Activated naive CD8-positive, alpha-beta T cell treated with anti-CD3 and anti-CD28 coated beads, Interleukin-2, amount 10 ng/mL, durations not matched to agents 7 days and 5 days (primary cell): Measurements from ENCODE around the gene MYO18A. TPM values are rescaled to one million over a fixed set of nuclear protein-coding genes. Genes with fewer than 3 reads are reported as not detected.
"Not testable (repeated sequence)": the region's sequence is repeated elsewhere in the genome, so short reads cannot be mapped to it uniquely, and the experiment has no call there.

Experiments
- ATAC-seq: fragments of 150-1000 bp; cut with Tn5 transposase; one replicate; pipeline ENCODE4 v1.10.0; 2021; ENCODE audit warnings: low read depth, moderate library complexity
- POLR2A ChIA-PET: fragments of 350-600 bp; sonication (Branson Sonifier 250); formaldehyde crosslinking; loops from one replicate; lab custom pipeline; 2021; ENCODE audit warnings: antibody characterized with exemption; lab: Charles Lee
- DNase-seq: peaks from one replicate; pipeline ENCODE4 v3.0.0; 2021
- H3K27ac Mint-ChIP-seq: one replicate; pipeline ENCODE4 v1.8.0; 2022; ENCODE audit warnings: mild to moderate bottlenecking, mixed read lengths
- H3K27me3 Mint-ChIP-seq: one replicate; pipeline ENCODE4 v1.8.0; 2022; ENCODE audit warnings: mild to moderate bottlenecking, moderate library complexity, mixed read lengths
- H3K36me3 Mint-ChIP-seq: one replicate; pipeline ENCODE4 v1.8.0; 2021; ENCODE audit warnings: mild to moderate bottlenecking, mixed read lengths
- H3K4me1 Mint-ChIP-seq: one replicate; pipeline ENCODE4 v1.8.0; 2021; ENCODE audit warnings: mixed read lengths
- H3K4me3 Mint-ChIP-seq: one replicate; pipeline ENCODE4 v1.8.0; 2022; ENCODE audit warnings: mild to moderate bottlenecking, moderate library complexity, mixed read lengths
- H3K9me3 Mint-ChIP-seq: one replicate; pipeline ENCODE4 v1.8.0; 2021; ENCODE audit warnings: mixed read lengths
- total RNA-seq, 2 experiments: library from RNA; stranded (reverse); gene quantifications; one replicate each; pipeline ENCODE4 v1.2.3, GENCODE V29; 2021

MYO18A gene
- total RNA-seq, 2 experiments from 2014 or later, result 79.7 to 80.6 TPM

DNA sequence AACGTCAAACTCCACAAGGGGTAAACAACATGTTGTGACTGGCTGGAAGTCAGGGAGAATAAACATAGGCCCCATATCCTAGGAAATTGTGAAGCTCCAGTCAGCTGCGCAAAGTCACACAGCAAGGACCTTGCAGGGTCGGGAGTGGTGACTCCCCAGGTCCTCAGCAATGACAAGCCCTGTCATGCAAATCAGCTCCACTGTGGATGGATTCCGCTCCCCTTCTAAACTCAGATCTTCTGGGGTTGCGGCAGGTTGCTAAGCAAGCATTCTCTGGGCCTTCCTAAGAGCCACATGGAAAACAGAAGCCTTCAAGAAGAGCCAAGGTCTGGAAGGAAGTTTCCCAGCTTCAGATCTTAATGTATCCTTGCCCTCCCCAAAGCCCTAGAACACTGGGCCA, 28.9 kb upstream of the MYO18A start:
- DNase-seq (no peak), ATAC-seq (no peak)
- H3K27ac Mint-ChIP-seq, result no peak overlapping the region
- H3K9me3 Mint-ChIP-seq, result no peaks in the 10 kb centered on the region
- H3K4me3 Mint-ChIP-seq, result no peak overlapping the region
- no peaks in the 10 kb centered on the region for H3K36me3 Mint-ChIP-seq
- peaks cover 19% of the 10 kb centered on the region for H3K27me3 Mint-ChIP-seq
- POLR2A ChIA-PET, result interaction anchor here (0.7 to 0.8 kb wide), 2 partner anchors 16 to 52 kb away, joined by 3 read pairs; no protein-coding TSS in a partner anchor
- no peaks in the 10 kb centered on the region for H3K4me1 Mint-ChIP-seq

GRCh38 chr17:29207975-29208374, 27.8 kb upstream of the MYO18A start:
- H3K27ac Mint-ChIP-seq, result no peak overlapping the region
- POLR2A ChIA-PET, result no interaction called here
- H3K36me3 Mint-ChIP-seq, result no peaks in the 10 kb centered on the region
- no peak overlapping the region for H3K4me3 Mint-ChIP-seq
- H3K9me3 Mint-ChIP-seq, result no peaks in the 10 kb centered on the region
- no peak for DNase-seq
- peaks cover 22% of the 10 kb centered on the region for H3K27me3 Mint-ChIP-seq
- ATAC-seq, result no peak
- no peaks in the 10 kb centered on the region for H3K4me1 Mint-ChIP-seq

DNA sequence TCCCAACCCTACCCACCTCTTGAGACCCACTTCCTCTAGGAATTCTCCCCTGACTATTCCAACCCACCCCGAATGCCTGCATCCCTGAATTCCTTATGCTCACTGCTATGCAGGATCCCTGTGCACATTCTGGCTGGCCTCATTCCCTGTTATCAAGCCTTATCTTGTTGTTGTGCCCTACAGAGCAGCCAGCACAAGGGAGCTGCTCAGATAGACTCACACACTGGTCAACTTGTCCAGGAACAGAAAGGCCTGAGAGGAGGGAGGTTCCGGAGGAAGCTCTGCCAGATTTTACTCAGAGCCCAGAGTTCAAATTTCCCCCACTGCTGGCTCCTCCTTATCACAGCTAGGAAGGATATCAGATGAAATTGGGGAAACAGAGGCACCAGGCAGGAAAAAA, 24.8 kb upstream of the MYO18A start:
- no peak for DNase-seq
- Mint-ChIP-seq H3K9me3 (no peaks in the 10 kb centered on the region), H3K4me3 (no peak overlapping the region), H3K27ac (no peak overlapping the region), H3K27me3 (peaks cover 28% of the 10 kb centered on the region), H3K36me3 (no peaks in the 10 kb centered on the region), H3K4me1 (no peaks in the 10 kb centered on the region)
- no peak for ATAC-seq
- POLR2A ChIA-PET, result interaction anchor here (1.0 kb wide), 1 partner anchor 89 kb away, joined by 3 read pairs; no protein-coding TSS in a partner anchor

DNA sequence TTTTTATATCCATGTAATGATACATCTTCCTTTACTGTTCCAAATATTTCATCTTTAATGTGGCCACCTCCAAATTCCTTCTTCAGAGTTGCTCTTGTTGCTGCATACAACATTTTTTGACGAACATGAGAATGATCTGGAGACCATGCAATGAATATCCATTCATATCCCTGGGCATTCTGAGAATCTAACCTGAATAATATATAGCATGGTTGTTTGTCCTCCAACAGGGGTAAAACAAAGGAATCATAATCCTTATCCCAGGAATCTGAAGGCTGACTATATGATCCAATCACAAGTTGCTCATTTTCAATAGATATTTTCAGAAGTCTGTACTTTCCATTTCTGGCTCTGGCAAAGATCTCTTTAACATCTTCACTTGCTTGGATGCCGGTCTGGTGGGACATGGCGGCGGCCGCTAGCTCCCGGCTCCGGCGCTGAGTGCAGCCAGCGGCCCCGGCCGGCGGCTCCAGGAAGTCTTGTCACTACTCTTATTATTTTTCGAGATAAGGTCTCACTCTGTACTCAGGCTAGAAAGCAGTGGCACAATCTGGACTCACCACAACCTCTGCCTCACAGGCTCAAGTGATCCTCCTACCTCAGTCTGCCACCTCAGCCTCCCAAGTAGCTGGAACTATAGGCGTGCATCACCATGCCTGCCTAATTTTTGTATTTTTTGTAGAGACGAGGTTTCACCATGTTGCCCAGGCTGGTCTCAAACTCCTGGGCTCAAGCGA, 24.0 kb upstream of the MYO18A start:
- not testable (repeated sequence) for H3K4me3 Mint-ChIP-seq, H3K9me3 Mint-ChIP-seq, H3K27ac Mint-ChIP-seq, DNase-seq, H3K4me1 Mint-ChIP-seq, H3K36me3 Mint-ChIP-seq
- POLR2A ChIA-PET, result interaction anchor here (1.0 kb wide), 1 partner anchor 90 kb away, joined by 3 read pairs; no protein-coding TSS in a partner anchor
- H3K27me3 Mint-ChIP-seq, result peaks cover 28% of the 10 kb centered on the region
- ATAC-seq, result peak; percentile 39

GRCh38 chr17:29197516-29198272, 17.5 kb upstream of the MYO18A start:
- H3K9me3 Mint-ChIP-seq, result no peaks in the 10 kb centered on the region
- no peaks in the 10 kb centered on the region for H3K36me3 Mint-ChIP-seq
- no peak for ATAC-seq
- H3K4me1 Mint-ChIP-seq, result peaks cover 8% of the 10 kb centered on the region
- DNase-seq, result no peak
- no peak overlapping the region for H3K4me3 Mint-ChIP-seq
- H3K27ac Mint-ChIP-seq, result no peak overlapping the region
- POLR2A ChIA-PET, result no interaction called here
- peaks cover 21% of the 10 kb centered on the region for H3K27me3 Mint-ChIP-seq

DNA sequence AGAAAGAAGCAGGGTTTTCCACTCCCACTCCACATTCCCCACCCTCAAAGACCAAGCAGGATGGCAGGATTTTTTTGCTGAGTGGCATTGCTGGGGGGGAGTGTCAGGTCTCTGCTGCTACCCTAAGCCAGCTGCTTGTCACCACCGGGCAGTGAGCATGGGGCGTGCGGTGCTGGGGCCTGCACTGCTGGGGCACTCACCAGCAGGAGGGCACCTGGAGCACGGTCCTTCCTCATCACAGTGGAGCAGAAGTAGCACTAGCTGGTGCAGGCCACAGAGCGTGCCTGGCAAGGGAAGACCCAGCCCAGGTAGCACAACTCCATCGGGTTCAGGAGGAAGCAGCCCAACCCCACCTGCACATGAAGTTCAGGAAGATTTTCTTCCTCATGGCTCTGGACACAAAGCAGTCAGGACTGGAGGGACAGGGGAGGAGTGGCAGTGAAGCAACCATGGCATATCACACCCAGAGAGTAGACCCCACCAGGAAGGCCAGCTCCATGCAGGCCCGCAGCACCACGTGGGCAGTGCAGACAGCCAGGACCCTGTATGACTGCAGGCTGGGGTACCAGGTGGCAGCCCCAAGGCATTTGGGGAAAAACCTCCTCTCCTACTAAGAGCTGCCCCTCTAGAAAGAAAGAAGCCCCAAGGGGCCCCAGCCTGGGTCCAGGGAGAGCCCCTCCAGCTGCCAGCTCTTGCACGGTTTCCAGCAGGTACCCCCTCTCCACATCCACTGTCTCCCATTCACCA, 16.7 kb upstream of the MYO18A start:
- no peak for ATAC-seq
- H3K27me3 Mint-ChIP-seq, result peaks cover 26% of the 10 kb centered on the region
- no peak overlapping the region for H3K27ac Mint-ChIP-seq
- POLR2A ChIA-PET, result no interaction called here
- DNase-seq, result no peak
- H3K4me1 Mint-ChIP-seq, result peaks cover 8% of the 10 kb centered on the region
- H3K36me3 Mint-ChIP-seq, result no peaks in the 10 kb centered on the region
- no peaks in the 10 kb centered on the region for H3K9me3 Mint-ChIP-seq
- no peak overlapping the region for H3K4me3 Mint-ChIP-seq

- H3K4me3 Mint-ChIP-seq, result no peak overlapping the region
- DNase-seq, result no peak
- no peaks in the 10 kb centered on the region for H3K36me3 Mint-ChIP-seq
- H3K9me3 Mint-ChIP-seq, result no peaks in the 10 kb centered on the region
- POLR2A ChIA-PET, result no interaction called here
- peaks cover 8% of the 10 kb centered on the region for H3K4me1 Mint-ChIP-seq
- H3K27me3 Mint-ChIP-seq, result peaks cover 23% of the 10 kb centered on the region
- no peak overlapping the region for H3K27ac Mint-ChIP-seq
- ATAC-seq, result no peak
These were observed 15.4 kb upstream of the MYO18A start for GRCh38 chr17:29195465-29196081.

- ATAC-seq (no peak), DNase-seq (no peak)
- H3K27me3 Mint-ChIP-seq, result peaks cover 20% of the 10 kb centered on the region
- peaks cover 8% of the 10 kb centered on the region for H3K4me1 Mint-ChIP-seq
- H3K27ac Mint-ChIP-seq, result no peak overlapping the region
- no peak overlapping the region for H3K4me3 Mint-ChIP-seq
- POLR2A ChIA-PET, result no interaction called here
- H3K36me3 Mint-ChIP-seq, result no peaks in the 10 kb centered on the region
- no peaks in the 10 kb centered on the region for H3K9me3 Mint-ChIP-seq
These were observed 14.5 kb upstream of the MYO18A start for GRCh38 chr17:29194669-29195068.

DNA sequence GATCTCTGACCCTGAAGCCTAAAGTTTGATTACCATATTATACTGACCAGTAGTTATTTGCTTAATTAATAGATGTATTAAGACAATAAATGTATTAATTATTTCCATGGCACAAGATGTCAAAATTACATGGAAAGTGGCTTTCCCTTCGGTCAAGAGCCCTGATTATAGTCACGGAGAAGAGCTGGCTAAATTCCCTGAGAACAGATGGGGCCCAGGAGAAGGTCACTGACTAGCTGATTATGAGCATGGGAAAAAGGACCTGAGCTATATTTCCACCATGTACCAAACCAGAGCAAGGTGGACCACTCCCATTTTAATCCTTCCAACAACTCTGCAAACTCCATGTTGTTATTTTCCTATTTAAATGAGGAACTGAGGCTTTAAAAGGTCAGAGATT, 12.9 kb upstream of the MYO18A start:
- POLR2A ChIA-PET, result interaction anchor here (0.5 kb wide), 1 partner anchor 16 kb away, joined by 3 read pairs; no protein-coding TSS in a partner anchor

DNA sequence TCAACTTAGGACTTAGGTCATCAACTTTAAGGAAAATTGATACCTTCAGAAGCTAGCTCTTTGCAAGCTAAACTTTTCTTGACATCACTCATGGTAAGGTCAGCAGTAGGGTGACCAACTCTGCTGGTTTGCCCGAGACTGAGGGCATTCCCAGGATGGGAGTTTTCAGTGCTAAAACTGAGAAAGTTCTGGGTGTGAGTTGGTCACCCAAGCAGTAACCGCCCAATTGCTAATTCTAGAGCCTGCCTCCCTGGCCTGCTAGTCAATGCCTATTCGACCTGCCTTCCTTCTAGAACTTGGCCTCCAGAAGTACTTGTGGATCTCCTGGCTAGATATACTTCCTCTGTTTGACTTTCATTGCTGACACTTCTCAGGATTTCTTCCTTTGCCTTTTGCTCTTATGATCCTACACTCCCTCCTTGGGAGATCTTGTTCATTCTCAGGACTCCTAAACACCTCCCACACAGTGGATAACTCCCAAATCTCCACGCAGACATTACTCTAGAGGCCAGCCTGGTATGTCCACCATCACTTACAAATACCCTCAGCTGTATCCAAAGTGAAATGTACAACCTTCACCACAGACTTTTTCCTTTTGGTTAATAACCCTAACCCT, 10.5 kb upstream of the MYO18A start:
- Mint-ChIP-seq H3K27ac (no peak overlapping the region), H3K4me3 (no peak overlapping the region), H3K27me3 (peaks cover 15% of the 10 kb centered on the region), H3K4me1 (peaks cover 7% of the 10 kb centered on the region), H3K36me3 (no peaks in the 10 kb centered on the region), H3K9me3 (no peaks in the 10 kb centered on the region)
- POLR2A ChIA-PET, result no interaction called here
- ATAC-seq (no peak), DNase-seq (no peak)

More for the DNA sequence above, 12.9 kb upstream of the MYO18A start:
- Mint-ChIP-seq H3K27me3 (peaks cover 20% of the 10 kb centered on the region), H3K4me3 (no peak overlapping the region), H3K4me1 (peaks cover 8% of the 10 kb centered on the region), H3K27ac (no peak overlapping the region), H3K36me3 (no peaks in the 10 kb centered on the region), H3K9me3 (no peaks in the 10 kb centered on the region)
- ATAC-seq, result no peak
- no peak for DNase-seq

DNA sequence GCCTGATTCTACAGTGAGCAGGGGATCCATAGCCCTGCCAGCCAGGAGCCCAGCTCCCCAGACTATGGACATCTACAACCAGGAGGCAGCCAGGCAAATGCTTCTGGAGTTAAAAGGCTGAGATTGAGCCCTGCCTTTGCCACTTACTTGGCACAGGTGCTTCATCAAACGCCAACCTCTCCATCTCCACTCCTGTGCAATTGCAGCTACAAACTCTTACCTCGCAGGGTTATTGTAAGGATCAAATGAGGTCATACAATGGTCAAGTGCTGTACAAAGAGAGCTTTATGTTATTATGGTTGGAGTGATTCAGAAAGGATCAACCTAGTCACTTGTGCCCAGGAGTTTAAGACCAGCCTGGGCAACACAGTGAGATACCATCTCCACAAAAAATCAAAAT, 9.8 kb upstream of the MYO18A start:
- POLR2A ChIA-PET, result no interaction called here
- H3K4me3 Mint-ChIP-seq, result no peak overlapping the region
- no peaks in the 10 kb centered on the region for H3K36me3 Mint-ChIP-seq
- H3K27ac Mint-ChIP-seq, result no peak overlapping the region
- no peaks in the 10 kb centered on the region for H3K9me3 Mint-ChIP-seq
- DNase-seq (no peak), ATAC-seq (no peak)
- peaks cover under 1% of the 10 kb centered on the region for H3K4me1 Mint-ChIP-seq
- H3K27me3 Mint-ChIP-seq, result peaks cover 10% of the 10 kb centered on the region

DNA sequence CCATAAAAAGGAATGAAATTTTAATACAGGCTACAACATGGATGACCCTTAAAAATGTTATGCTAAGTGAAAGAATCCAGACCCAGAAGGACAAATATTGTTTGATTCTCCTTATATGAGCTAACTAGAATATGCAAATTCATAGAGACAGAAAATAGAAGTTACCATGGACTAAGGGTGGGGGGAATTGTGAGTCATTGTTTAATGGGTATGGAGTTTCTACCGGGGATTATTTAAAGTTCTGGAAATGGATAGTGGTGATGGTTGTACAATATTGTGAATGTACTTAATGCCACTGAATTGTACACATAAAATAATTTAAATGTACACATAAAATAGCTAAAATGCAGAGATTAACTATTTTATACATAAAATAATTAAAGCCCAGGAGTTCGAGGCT, 9.2 kb upstream of the MYO18A start:
- no peaks in the 10 kb centered on the region for H3K4me1 Mint-ChIP-seq
- POLR2A ChIA-PET, result no interaction called here
- H3K36me3 Mint-ChIP-seq, result no peaks in the 10 kb centered on the region
- no peaks in the 10 kb centered on the region for H3K9me3 Mint-ChIP-seq
- DNase-seq (no peak), ATAC-seq (no peak)
- H3K4me3 Mint-ChIP-seq, result no peak overlapping the region
- H3K27ac Mint-ChIP-seq, result no peak overlapping the region
- peaks cover 10% of the 10 kb centered on the region for H3K27me3 Mint-ChIP-seq
